SH-SY5Y (cell line): ENCODE measurements around the gene CTXN2.

ENCODE experiments used
- GATA2 ChIP-seq: IDR thresholded peaks from 2 replicates; pipeline ENCODE4 v1.6.1; 2011; ENCODE audit warnings: mild to moderate bottlenecking, low read depth, low read length
- GATA3 ChIP-seq: IDR thresholded peaks from 2 replicates; pipeline ENCODE4 v1.6.1; 2011; ENCODE audit warnings: low read depth, mild to moderate bottlenecking, low read length, moderate library complexity

GRCh38 chr15:48149858-48150257 lies 41.6 kb upstream of the CTXN2 start:
- TF ChIP-seq GATA2: no peak
- no peak for TF ChIP-seq GATA3
